CD4-positive, CD25-positive, alpha-beta regulatory T cell (primary cell): ENCODE measurements around the gene SPINK13. TPM values are rescaled to one million over a fixed set of nuclear protein-coding genes. Genes with fewer than 3 reads are reported as not detected.
"Not testable (repeated sequence)": the region's sequence is repeated elsewhere in the genome, so short reads cannot be mapped to it uniquely, and the experiment has no call there.

ENCODE experiments used
- ATAC-seq, 2 donors: fragments of 150-1000 bp; cut with Tn5 transposase; one replicate each; pipeline ENCODE4 v1.10.0; 2021; ENCODE audit warnings: low read depth in 2 of 2, moderate number of reproducible peaks in 2 of 2, moderate library complexity in 1 of 2
- DNase-seq, 3 donors: peaks; one replicate each; pipeline versions ENCODE4 v3.0.0 to v3.0.0-alpha.2; 2012 to 2022; ENCODE audit warnings: mixed read lengths in 1 of 3
- H3K27ac ChIP-seq: one replicate; pipeline ENCODE4 v1.7.0; 2013; ENCODE audit warnings: mild to moderate bottlenecking, low read length; ENCODE audit not compliant: insufficient read depth, poor library complexity, severe bottlenecking
- H3K27me3 ChIP-seq: one replicate; pipeline ENCODE4 v1.7.0; 2013; ENCODE audit warnings: low read length; ENCODE audit not compliant: control insufficient read depth, insufficient read depth
- H3K36me3 ChIP-seq: one replicate; pipeline ENCODE4 v1.7.0; 2013; ENCODE audit warnings: mild to moderate bottlenecking, low read length, moderate library complexity; ENCODE audit not compliant: control insufficient read depth, insufficient read depth
- H3K4me1 ChIP-seq: 2 replicates; pipeline ENCODE4 v1.7.0; 2013; ENCODE audit warnings: mild to moderate bottlenecking, low read length; ENCODE audit not compliant: insufficient read depth, control insufficient read depth, poor library complexity, severe bottlenecking
- H3K4me3 ChIP-seq: one replicate; pipeline ENCODE4 v1.7.0; 2013; ENCODE audit warnings: low read depth, mild to moderate bottlenecking, low read length, moderate library complexity
- H3K9me3 ChIP-seq, 2 experiments: 1 replicate in 1 of 2; 2 replicates in 1 of 2; pipeline ENCODE4 v1.7.0; 2013; ENCODE audit warnings: low read length in 2 of 2, mild to moderate bottlenecking in 1 of 2, moderate library complexity in 1 of 2; ENCODE audit not compliant: control insufficient read depth in 2 of 2
- H3K27ac Mint-ChIP-seq, 3 donors: one replicate each; pipeline ENCODE4 v1.8.0; 2020 to 2022; ENCODE audit warnings: mild to moderate bottlenecking in 3 of 3, mixed read lengths in 3 of 3, moderate library complexity in 2 of 3
- H3K27me3 Mint-ChIP-seq: one replicate; pipeline ENCODE4 v1.8.0; 2022; ENCODE audit warnings: mild to moderate bottlenecking, mixed read lengths
- H3K36me3 Mint-ChIP-seq: one replicate; pipeline ENCODE4 v1.8.0; 2020; ENCODE audit warnings: mixed read lengths
- H3K4me1 Mint-ChIP-seq, 4 donors: one replicate each; pipeline ENCODE4 v1.8.0; 2020 to 2022; ENCODE audit warnings: mixed read lengths in 4 of 4, mild to moderate bottlenecking in 1 of 4
- H3K4me3 Mint-ChIP-seq, 4 donors: one replicate each; pipeline ENCODE4 v1.8.0; 2020 to 2022; ENCODE audit warnings: mild to moderate bottlenecking in 4 of 4, mixed read lengths in 4 of 4, moderate library complexity in 3 of 4
- H3K9me3 Mint-ChIP-seq, 7 donors: one replicate each; pipeline ENCODE4 v1.8.0; 2020 to 2022; ENCODE audit warnings: mixed read lengths in 7 of 7, mild to moderate bottlenecking in 3 of 7, moderate library complexity in 2 of 7
- polyA plus RNA-seq, 4 donors: library from polyadenylated mRNA; unstranded; fragments of 300-500 nt; fragmentation: Illumina TruSeq; gene quantifications; one replicate each; pipeline ENCODE4 v1.2.3, GENCODE V29; 2021
- total RNA-seq: library from RNA; stranded (reverse); gene quantifications from one replicate; pipeline ENCODE4 v1.2.3, GENCODE V29; 2022

The SPINK13 gene
- total and polyA plus RNA-seq, 5 donors from 2014 or later, result not detected

DNA sequence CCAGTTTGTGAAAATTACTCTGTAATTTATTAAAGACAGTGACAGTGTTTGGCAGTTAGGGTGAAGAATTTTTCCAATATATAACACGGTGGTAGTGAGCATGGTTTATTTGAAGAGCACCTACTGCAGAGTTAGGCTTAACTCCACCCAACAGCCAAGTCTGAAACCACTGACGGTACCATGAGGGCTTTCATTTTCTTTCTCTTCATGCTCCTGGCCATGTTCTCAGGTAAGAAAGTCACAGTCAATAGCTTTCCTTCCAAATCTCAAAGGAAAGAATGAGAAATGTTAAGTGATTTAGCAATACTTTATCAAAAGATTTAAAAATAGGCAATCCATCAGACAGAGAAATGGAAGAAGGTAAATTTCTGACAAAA, 30.2 kb upstream of the SPINK13 start, which contains the start of gene MARCOL:
Gene MARCOL, plus strand, starts transcription at position 108 of the 377 bp plus-strand sequence. Its CDS starts 73 bp downstream, at position 181.
- Histone ChIP-seq H3K27me3 (no peaks in the 10 kb centered on the region), H3K4me3 (no peak within 1 kb of the TSS), H3K4me1 (no peaks in the 10 kb centered on the region), H3K9me3 (no peaks in the 10 kb centered on the region), H3K27ac (no peak within 1 kb of the TSS), H3K36me3 (no peaks in the 10 kb centered on the region)
- H3K27me3 Mint-ChIP-seq, result no peaks in the 10 kb centered on the region
- H3K4me1 Mint-ChIP-seq, result no peaks in the 10 kb centered on the region
- peaks cover 0 to 3% (median 0%) of the 10 kb centered on the region in 7 donors for H3K9me3 Mint-ChIP-seq
- H3K36me3 Mint-ChIP-seq, result no peaks in the 10 kb centered on the region
- DNase-seq (no peak), ATAC-seq (no peak)
- no peak within 1 kb of the TSS for H3K27ac Mint-ChIP-seq
- H3K4me3 Mint-ChIP-seq, result no peak within 1 kb of the TSS

- Mint-ChIP-seq H3K27ac (no peak overlapping the region), H3K4me1 (no peaks in the 10 kb centered on the region)
Observed at GRCh38 chr5:148248894-148249293, 19.7 kb upstream of the SPINK13 start.

DNA sequence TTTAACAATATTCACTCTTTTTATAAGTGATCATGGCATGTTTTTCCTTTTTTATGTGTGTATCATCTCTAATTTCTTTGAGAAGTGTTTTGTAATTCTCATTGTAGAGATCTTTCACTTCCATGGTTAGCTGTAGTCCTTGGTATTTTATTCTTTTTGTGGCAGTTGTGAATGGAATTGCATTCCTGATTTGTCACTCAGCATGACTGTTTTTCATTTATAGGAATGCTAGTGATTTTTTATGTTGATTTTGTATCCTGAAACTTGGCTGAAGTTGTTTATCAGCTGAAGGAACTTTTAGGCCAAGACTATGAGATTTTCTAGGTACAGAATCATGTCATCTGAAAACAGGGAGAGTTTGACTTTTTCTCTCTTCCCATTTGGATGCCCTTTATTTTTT, 13.1 kb upstream of the SPINK13 start:
- Mint-ChIP-seq H3K4me1 (no peaks in the 10 kb centered on the region), H3K9me3 (peaks cover 5 to 28% (median 11%) of the 10 kb centered on the region in 7 donors), H3K27ac (no peak overlapping the region), H3K36me3 (no peaks in the 10 kb centered on the region), H3K27me3 (no peaks in the 10 kb centered on the region), H3K4me3 (no peak overlapping the region)
- no peak for ATAC-seq
- Histone ChIP-seq H3K36me3 (no peaks in the 10 kb centered on the region), H3K9me3 (peaks cover 7 to 18% of the 10 kb centered on the region in 2 experiments), H3K27ac (no peak overlapping the region), H3K27me3 (no peaks in the 10 kb centered on the region), H3K4me3 (no peak overlapping the region), H3K4me1 (no peaks in the 10 kb centered on the region)
- no peak for DNase-seq

More at GRCh38 chr5:148248894-148249293, 19.7 kb upstream of the SPINK13 start:
- H3K27ac ChIP-seq, result no peak overlapping the region
- H3K4me3 Mint-ChIP-seq, result no peak overlapping the region
- no peak overlapping the region for H3K4me3 ChIP-seq
- no peaks in the 10 kb centered on the region for H3K27me3 Mint-ChIP-seq
- peaks cover 0 to 12% (median 3%) of the 10 kb centered on the region in 7 donors for H3K9me3 Mint-ChIP-seq
- H3K36me3 Mint-ChIP-seq, result no peaks in the 10 kb centered on the region
- no peaks in the 10 kb centered on the region for H3K36me3 ChIP-seq
- H3K9me3 ChIP-seq, result no peaks in the 10 kb centered on the region
- no peaks in the 10 kb centered on the region for H3K4me1 ChIP-seq
- no peaks in the 10 kb centered on the region for H3K27me3 ChIP-seq
- no peak for ATAC-seq
- DNase-seq, result no peak

GRCh38 chr5:148259288-148259687, 9.3 kb upstream of the SPINK13 start:
- Mint-ChIP-seq H3K4me3 (no peak overlapping the region), H3K36me3 (no peaks in the 10 kb centered on the region), H3K9me3 (peaks cover 0 to 24% (median 7%) of the 10 kb centered on the region in 7 donors), H3K27ac (no peak overlapping the region), H3K4me1 (no peaks in the 10 kb centered on the region), H3K27me3 (no peaks in the 10 kb centered on the region)
- peaks cover 7 to 18% of the 10 kb centered on the region in 2 experiments for H3K9me3 ChIP-seq
- no peak overlapping the region for H3K4me3 ChIP-seq
- H3K4me1 ChIP-seq, result no peaks in the 10 kb centered on the region
- DNase-seq (no peak), ATAC-seq (no peak)
- H3K27me3 ChIP-seq, result no peaks in the 10 kb centered on the region
- no peaks in the 10 kb centered on the region for H3K36me3 ChIP-seq
- H3K27ac ChIP-seq, result no peak overlapping the region

GRCh38 chr5:148261221-148261620, 7.4 kb upstream of the SPINK13 start:
- Histone ChIP-seq H3K36me3 (no peaks in the 10 kb centered on the region), H3K27ac (no peak overlapping the region), H3K9me3 (peaks cover 7 to 18% of the 10 kb centered on the region in 2 experiments), H3K4me1 (no peaks in the 10 kb centered on the region), H3K27me3 (no peaks in the 10 kb centered on the region), H3K4me3 (no peak overlapping the region)
- H3K4me1 Mint-ChIP-seq, result no peaks in the 10 kb centered on the region
- H3K36me3 Mint-ChIP-seq, result no peaks in the 10 kb centered on the region
- no peak overlapping the region for H3K27ac Mint-ChIP-seq
- ATAC-seq (no peak), DNase-seq (no peak)
- H3K27me3 Mint-ChIP-seq, result no peaks in the 10 kb centered on the region
- peaks cover 0 to 27% (median 7%) of the 10 kb centered on the region in 7 donors for H3K9me3 Mint-ChIP-seq
- H3K4me3 Mint-ChIP-seq, result peak overlapping the region in 1 of 4 donors; percentile 34

GRCh38 chr5:148267962-148268361, 632 bp upstream of the SPINK13 start:
- no peak overlapping the region for H3K27ac ChIP-seq
- DNase-seq (no peak), ATAC-seq (no peak)

GRCh38 chr5:148275129-148275528, 6.5 kb downstream of the SPINK13 start:
- DNase-seq, H3K4me3 ChIP-seq, H3K4me1 ChIP-seq, H3K27ac ChIP-seq, H3K9me3 ChIP-seq, H3K36me3 Mint-ChIP-seq, H3K27me3 Mint-ChIP-seq, H3K36me3 ChIP-seq, H3K4me1 Mint-ChIP-seq, H3K27me3 ChIP-seq, ATAC-seq, H3K4me3 Mint-ChIP-seq, H3K27ac Mint-ChIP-seq: not testable (repeated sequence)
- H3K9me3 Mint-ChIP-seq, result peaks cover 0 to 27% (median 12%) of the 10 kb centered on the region in 7 donors

More at GRCh38 chr5:148267962-148268361, 632 bp upstream of the SPINK13 start:
- Mint-ChIP-seq H3K4me3 (no peak overlapping the region), H3K27ac (no peak overlapping the region), H3K4me1 (no peaks in the 10 kb centered on the region), H3K27me3 (no peaks in the 10 kb centered on the region), H3K9me3 (peaks cover 0 to 6% (median 0%) of the 10 kb centered on the region in 7 donors), H3K36me3 (no peaks in the 10 kb centered on the region)
- Histone ChIP-seq H3K27me3 (no peaks in the 10 kb centered on the region), H3K36me3 (no peaks in the 10 kb centered on the region), H3K9me3 (no peaks in the 10 kb centered on the region), H3K4me3 (no peak overlapping the region), H3K4me1 (no peaks in the 10 kb centered on the region)

DNA sequence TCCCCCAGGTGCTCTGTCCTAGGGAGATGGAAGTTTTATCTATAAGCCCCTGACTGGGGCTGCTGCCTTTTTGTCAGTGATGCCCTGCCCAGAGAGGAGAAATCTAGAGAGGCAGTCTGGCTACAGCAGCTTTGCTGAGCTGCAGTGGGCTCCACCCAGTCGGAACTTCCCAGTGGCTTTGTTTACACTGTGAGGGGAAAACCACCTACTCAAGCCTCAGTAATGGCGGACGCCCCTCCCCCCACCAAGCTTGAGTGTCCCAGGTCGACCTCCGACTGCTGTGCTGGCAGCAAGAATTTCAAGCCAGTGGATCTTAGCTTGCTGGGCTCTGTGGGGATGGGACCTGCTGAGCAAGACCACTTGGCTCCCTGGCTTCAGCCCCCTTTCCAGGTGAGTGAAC, 12.3 kb downstream of the SPINK13 start:
- ATAC-seq, H3K27ac ChIP-seq, H3K36me3 Mint-ChIP-seq, H3K27me3 ChIP-seq, H3K4me3 Mint-ChIP-seq, H3K9me3 ChIP-seq, H3K36me3 ChIP-seq, H3K27me3 Mint-ChIP-seq, H3K4me1 ChIP-seq, H3K4me3 ChIP-seq, DNase-seq, H3K27ac Mint-ChIP-seq, H3K4me1 Mint-ChIP-seq: not testable (repeated sequence)
- H3K9me3 Mint-ChIP-seq, result peaks cover 0 to 25% (median 12%) of the 10 kb centered on the region in 7 donors
